ENCODE data around the gene EFNA5. TPM values are rescaled to one million over a fixed set of nuclear protein-coding genes. Genes with fewer than 3 reads are reported as not detected.

EFNA5 gene
- total and polyA plus RNA-seq, 2 experiments from 2014 or later: 0.64 to 0.86 TPM

GRCh38 chr5:107513337-107514085 is 157.2 kb downstream of the EFNA5 start:
- Histone ChIP-seq H3K9me3 (ENCODE audit: low read depth) (no peaks in the 10 kb centered on the region), H3K27me3 (replicated peaks; ENCODE audit: insufficient read depth) (peaks cover 13% of the 10 kb centered on the region), H3K9me2 (ENCODE audit: insufficient read depth) (no peaks in the 10 kb centered on the region), H4K20me1 (ENCODE audit: insufficient read depth) (no peaks in the 10 kb centered on the region), H2AFZ (no peak overlapping the region), H3K79me2 (ENCODE audit: insufficient read depth) (no peaks in the 10 kb centered on the region), H3K9ac (no peak overlapping the region), H3K4me2 (ENCODE audit: unreplicated experiment) (no peak overlapping the region), H3F3A (ENCODE audit: insufficient read depth) (no peaks in the 10 kb centered on the region), H3K4me3 (no peak overlapping the region), H3K27ac (no peak overlapping the region), H3K36me3 (ENCODE audit: low read depth) (no peaks in the 10 kb centered on the region), H3K4me1 (ENCODE audit: insufficient read depth) (no peaks in the 10 kb centered on the region)
- WGBS, 2 experiments (ENCODE audit: low coverage in 1 of 2, low lambda C conversion rate in 2 of 2, missing lambda C conversion rate in 2 of 2): 64 to 66% methylated on average over 10 of the region's 10 CpGs
- no peak for DNase-seq
- TF ChIP-seq EZH2phosphoT487 (IDR thresholded peaks at IDR 0.05; ENCODE audit: insufficient read depth, low read depth) (no peak), EZH2 (IDR thresholded peaks at IDR 0.05; ENCODE audit: insufficient read depth, poor library complexity, severe bottlenecking) (no peak)
- in situ Hi-C loops (cut with MboI): no loop called here

GRCh38 chr5:107512029-107512428 is 158.7 kb downstream of the EFNA5 start:
- no peaks in the 10 kb centered on the region for H3F3A ChIP-seq (ENCODE audit: insufficient read depth)
- H3K36me3 ChIP-seq (ENCODE audit: low read depth): no peaks in the 10 kb centered on the region
- peaks cover 13% of the 10 kb centered on the region; the same call in 1 of the 2 replicates for H3K27me3 ChIP-seq (replicated peaks; ENCODE audit: insufficient read depth)
- H3K9me2 ChIP-seq (ENCODE audit: insufficient read depth): no peaks in the 10 kb centered on the region
- no peaks in the 10 kb centered on the region for H3K9me3 ChIP-seq (ENCODE audit: low read depth)
- no peak for TF ChIP-seq EZH2phosphoT487 (IDR thresholded peaks at IDR 0.05; ENCODE audit: insufficient read depth, low read depth)
- TF ChIP-seq EZH2 (IDR thresholded peaks at IDR 0.05; ENCODE audit: insufficient read depth, poor library complexity, severe bottlenecking): no peak
- in situ Hi-C loops (cut with MboI): no loop called here
- no peak overlapping the region for H3K4me3 ChIP-seq
- no peaks in the 10 kb centered on the region for H3K4me1 ChIP-seq (ENCODE audit: insufficient read depth)
- H2AFZ ChIP-seq: no peak overlapping the region
- H3K79me2 ChIP-seq (ENCODE audit: insufficient read depth): no peaks in the 10 kb centered on the region
- H3K27ac ChIP-seq: no peak overlapping the region
- no peak overlapping the region for H3K4me2 ChIP-seq (ENCODE audit: unreplicated experiment)
- 75 to 88% methylated on average over 3 of the region's 3 CpGs for WGBS, 2 experiments (ENCODE audit: low coverage in 1 of 2, low lambda C conversion rate in 2 of 2, missing lambda C conversion rate in 2 of 2)
- no peaks in the 10 kb centered on the region for H4K20me1 ChIP-seq (ENCODE audit: insufficient read depth)
- H3K9ac ChIP-seq: no peak overlapping the region
- DNase-seq: no peak

DNA sequence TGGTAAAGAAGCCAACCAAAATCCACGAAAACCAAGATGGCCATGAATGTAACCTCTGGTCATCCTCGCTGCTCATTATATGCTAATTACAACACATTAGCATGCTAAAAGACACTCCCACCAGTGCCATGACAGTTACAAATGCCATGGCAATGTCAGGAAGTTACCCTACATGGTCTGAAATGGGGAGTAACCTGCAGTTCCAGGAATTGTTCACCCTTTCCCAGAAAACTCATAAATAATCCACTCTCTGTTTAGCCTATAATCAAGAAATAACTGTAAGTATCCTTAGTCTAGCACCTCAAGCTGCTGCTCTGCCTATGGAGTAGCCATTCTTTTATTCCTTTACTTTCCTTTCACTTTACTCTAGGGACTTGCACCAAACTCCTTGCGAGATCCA is 160.6 kb downstream of the EFNA5 start:
- in situ Hi-C loops (cut with MboI): no loop called here
- WGBS, 2 experiments (ENCODE audit: low coverage in 1 of 2, low lambda C conversion rate in 2 of 2, missing lambda C conversion rate in 2 of 2): 72% methylated on average over 3 of the region's 3 CpGs

DNA sequence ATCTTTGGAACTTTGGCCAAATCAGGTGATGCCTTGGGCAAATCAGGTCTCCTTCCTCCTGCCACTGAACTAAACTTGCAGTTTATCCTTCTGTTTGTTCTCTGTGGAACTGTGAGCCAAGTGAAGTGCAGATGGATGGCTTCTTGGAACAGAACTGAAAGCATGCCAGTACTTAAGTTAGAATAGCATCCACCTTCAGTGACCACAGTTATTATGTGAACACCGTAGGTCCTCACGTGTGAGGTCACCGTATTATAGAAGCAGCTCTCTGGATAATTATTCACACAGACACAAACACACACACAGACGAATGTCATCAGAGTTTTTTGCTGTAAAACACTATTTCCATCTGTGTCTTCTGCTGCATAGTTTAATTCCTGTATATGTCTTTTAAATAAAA is 162.6 kb downstream of the EFNA5 start:
- Histone ChIP-seq H4K20me1 (ENCODE audit: insufficient read depth) (no peaks in the 10 kb centered on the region), H3K9me3 (ENCODE audit: low read depth) (no peaks in the 10 kb centered on the region), H3K4me1 (ENCODE audit: insufficient read depth) (no peaks in the 10 kb centered on the region), H3K27me3 (replicated peaks; ENCODE audit: insufficient read depth) (peaks cover 31% of the 10 kb centered on the region), H2AFZ (no peak overlapping the region), H3K36me3 (ENCODE audit: low read depth) (no peaks in the 10 kb centered on the region), H3K79me2 (ENCODE audit: insufficient read depth) (no peaks in the 10 kb centered on the region), H3K27ac (no peak overlapping the region), H3K9ac (no peak overlapping the region), H3K4me3 (no peak overlapping the region), H3K4me2 (ENCODE audit: unreplicated experiment) (no peak overlapping the region), H3F3A (ENCODE audit: insufficient read depth) (no peaks in the 10 kb centered on the region), H3K9me2 (ENCODE audit: insufficient read depth) (no peaks in the 10 kb centered on the region)
- 56 to 62% methylated on average over 4 of the region's 4 CpGs for WGBS, 2 experiments (ENCODE audit: low coverage in 1 of 2, low lambda C conversion rate in 2 of 2, missing lambda C conversion rate in 2 of 2)
- DNase-seq: no peak
- TF ChIP-seq EZH2 (IDR thresholded peaks at IDR 0.05; ENCODE audit: insufficient read depth, poor library complexity, severe bottlenecking) (no peak), EZH2phosphoT487 (IDR thresholded peaks at IDR 0.05; ENCODE audit: insufficient read depth, low read depth) (no peak)
- in situ Hi-C loops (cut with MboI): no loop called here

More for the DNA sequence above, 160.6 kb downstream of the EFNA5 start:
- Histone ChIP-seq H3K79me2 (ENCODE audit: insufficient read depth) (no peaks in the 10 kb centered on the region), H3K9me2 (ENCODE audit: insufficient read depth) (no peaks in the 10 kb centered on the region), H3K4me1 (ENCODE audit: insufficient read depth) (no peaks in the 10 kb centered on the region), H3K4me3 (no peak overlapping the region), H3K27ac (no peak overlapping the region), H3K9ac (no peak overlapping the region), H3K9me3 (ENCODE audit: low read depth) (no peaks in the 10 kb centered on the region), H3K4me2 (ENCODE audit: unreplicated experiment) (no peak overlapping the region), H3F3A (ENCODE audit: insufficient read depth) (no peaks in the 10 kb centered on the region), H3K36me3 (ENCODE audit: low read depth) (no peaks in the 10 kb centered on the region), H4K20me1 (ENCODE audit: insufficient read depth) (no peaks in the 10 kb centered on the region), H3K27me3 (replicated peaks; ENCODE audit: insufficient read depth) (peaks cover 28% of the 10 kb centered on the region; the same call in 1 of the 2 replicates), H2AFZ (no peak overlapping the region)
- TF ChIP-seq EZH2phosphoT487 (IDR thresholded peaks at IDR 0.05; ENCODE audit: insufficient read depth, low read depth): no peak
- TF ChIP-seq EZH2 (IDR thresholded peaks at IDR 0.05; ENCODE audit: insufficient read depth, poor library complexity, severe bottlenecking): no peak
- no peak for DNase-seq
